SH-SY5Y (cell line): ENCODE data around the gene METAP1.

Experiments
- GATA2 ChIP-seq: IDR thresholded peaks from 2 replicates; pipeline ENCODE4 v1.6.1; 2011; ENCODE audit warnings: mild to moderate bottlenecking, low read depth, low read length
- GATA3 ChIP-seq: IDR thresholded peaks from 2 replicates; pipeline ENCODE4 v1.6.1; 2011; ENCODE audit warnings: low read depth, mild to moderate bottlenecking, low read length, moderate library complexity

DNA sequence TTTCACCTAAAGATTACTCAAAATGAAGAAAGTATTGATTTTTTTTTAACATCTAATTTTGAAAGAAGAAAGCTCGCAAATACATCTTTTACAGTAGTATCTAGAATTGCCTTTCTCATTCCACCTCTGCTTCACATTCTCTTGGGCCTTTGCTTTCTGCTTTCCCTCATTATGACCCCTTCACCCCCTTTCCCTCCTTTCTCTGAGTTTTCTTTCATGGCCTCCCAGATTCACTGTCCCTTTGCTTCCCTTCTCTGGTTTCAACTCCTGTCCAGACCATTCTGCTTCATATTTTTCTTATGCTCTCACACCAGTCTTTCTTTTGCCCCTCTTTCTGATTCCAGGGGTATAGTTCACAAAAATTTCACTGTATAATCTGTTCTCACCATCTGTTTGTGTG lies 64.0 kb downstream of the METAP1 start:
- no peak for TF ChIP-seq GATA2
- no peak for TF ChIP-seq GATA3
